Esophagus squamous epithelium (tissue), 5 donors: ENCODE data around the gene CFAP92. TPM values are rescaled to one million over a fixed set of nuclear protein-coding genes. Genes with fewer than 3 reads are reported as not detected.

Experiments
- DNase-seq: peaks from one replicate; lab custom pipeline; 2025; lab: John Stamatoyannopoulos, UW
- H3K27ac ChIP-seq, 4 donors: fragments of 200-600 bp; sonication (generic); one replicate each; pipeline ENCODE4 v1.5.1; 2016 to 2019; ENCODE audit warnings: mild to moderate bottlenecking in 1 of 4
- H3K27me3 ChIP-seq, 4 donors: fragments of 200-600 bp; sonication (generic); 1 replicate in 3 of 4; 2 replicates in 1 of 4; pipeline versions ENCODE4 v1.5.1 to v1.6.0; 2017 to 2021; ENCODE audit warnings: antibody characterized with exemption in 1 of 4
- H3K36me3 ChIP-seq, 3 donors: fragments of 200-600 bp; sonication (generic); one replicate each; pipeline ENCODE4 v1.5.1; 2016 to 2019
- H3K4me1 ChIP-seq, 3 donors: fragments of 200-600 bp; sonication (generic); one replicate each; pipeline ENCODE4 v1.5.1; 2017 to 2019
- H3K4me3 ChIP-seq, 4 donors: fragments of 200-600 bp; sonication (generic); 1 replicate in 3 of 4; 2 replicates in 1 of 4; pipeline ENCODE4 v1.5.1; 2016 to 2019; ENCODE audit warnings: mild to moderate bottlenecking in 2 of 4, moderate library complexity in 1 of 4
- H3K9me3 ChIP-seq, 3 donors: fragments of 200-600 bp; sonication (generic); one replicate each; pipeline ENCODE4 v1.5.1; 2016 to 2019
- POLR2A ChIP-seq, 4 donors: fragments of 450-650 bp; IDR thresholded peaks; one replicate each; pipeline ENCODE4 v1.6.1; 2017; ENCODE audit warnings: antibody characterized with exemption in 4 of 4, mild to moderate bottlenecking in 4 of 4, moderate library complexity in 3 of 4
- WGBS, 2 donors: methylation state at CpG; one replicate each; pipeline ENCODE4 v1.1.5; 2018; 5-methylcytosine and 5-hydroxymethylcytosine counted together
- intact Hi-C: fragments of 100-400 bp; cut with DNase I; formaldehyde crosslinking; loops from one replicate; pipeline ENCODE4 v1.15.0; 2022
- total RNA-seq, 4 donors: library from RNA; depleted of rRNA; stranded (reverse); fragments of >200 nt; gene quantifications; one replicate each; pipeline ENCODE4 v1.1.0, GENCODE V29; 2016
- TF ChIP-seq, protein P1 (sequence below), 6 experiments: fragments of 450-650 bp in 4 of 6; fragments of 200-600 bp in 2 of 6; sonication (generic) in 2 of 6; IDR thresholded peaks; one replicate each; pipeline ENCODE4 v1.5.1; 2016 to 2019; ENCODE audit warnings: antibody characterized with exemption in 6 of 6, mild to moderate bottlenecking in 4 of 6, moderate library complexity in 4 of 6
- donor health status: DM: yes; HTN: yes; CAD: no.

Gene CFAP92
- total RNA-seq, 4 donors from 2014 or later, result 0.40 to 1.4 (median 0.98) TPM

GRCh38 chr3:128996200-128996599 lies 2.3 kb upstream of the CFAP92 start:
- H3K27me3 ChIP-seq, result peaks cover 0 to 49% (median 3%) of the 10 kb centered on the region in 4 donors
- no peak overlapping the region for H3K4me3 ChIP-seq
- intact Hi-C loops, result no loop called here
- no peak for DNase-seq
- WGBS, 2 donors, result 80% methylated on average over 1 of the region's 1 CpG
- H3K9me3 ChIP-seq, result no peaks in the 10 kb centered on the region
- H3K27ac ChIP-seq, result no peak overlapping the region
- peaks cover 14 to 30% (median 22%) of the 10 kb centered on the region in 3 donors for H3K4me1 ChIP-seq
- H3K36me3 ChIP-seq, result no peaks in the 10 kb centered on the region
- no peak for TF ChIP-seq POLR2A (IDR thresholded peaks at IDR 0.05)
- TF ChIP-seq, protein P1, sequence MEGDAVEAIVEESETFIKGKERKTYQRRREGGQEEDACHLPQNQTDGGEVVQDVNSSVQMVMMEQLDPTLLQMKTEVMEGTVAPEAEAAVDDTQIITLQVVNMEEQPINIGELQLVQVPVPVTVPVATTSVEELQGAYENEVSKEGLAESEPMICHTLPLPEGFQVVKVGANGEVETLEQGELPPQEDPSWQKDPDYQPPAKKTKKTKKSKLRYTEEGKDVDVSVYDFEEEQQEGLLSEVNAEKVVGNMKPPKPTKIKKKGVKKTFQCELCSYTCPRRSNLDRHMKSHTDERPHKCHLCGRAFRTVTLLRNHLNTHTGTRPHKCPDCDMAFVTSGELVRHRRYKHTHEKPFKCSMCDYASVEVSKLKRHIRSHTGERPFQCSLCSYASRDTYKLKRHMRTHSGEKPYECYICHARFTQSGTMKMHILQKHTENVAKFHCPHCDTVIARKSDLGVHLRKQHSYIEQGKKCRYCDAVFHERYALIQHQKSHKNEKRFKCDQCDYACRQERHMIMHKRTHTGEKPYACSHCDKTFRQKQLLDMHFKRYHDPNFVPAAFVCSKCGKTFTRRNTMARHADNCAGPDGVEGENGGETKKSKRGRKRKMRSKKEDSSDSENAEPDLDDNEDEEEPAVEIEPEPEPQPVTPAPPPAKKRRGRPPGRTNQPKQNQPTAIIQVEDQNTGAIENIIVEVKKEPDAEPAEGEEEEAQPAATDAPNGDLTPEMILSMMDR (IDR thresholded peaks at IDR 0.05), result no peak

DNA sequence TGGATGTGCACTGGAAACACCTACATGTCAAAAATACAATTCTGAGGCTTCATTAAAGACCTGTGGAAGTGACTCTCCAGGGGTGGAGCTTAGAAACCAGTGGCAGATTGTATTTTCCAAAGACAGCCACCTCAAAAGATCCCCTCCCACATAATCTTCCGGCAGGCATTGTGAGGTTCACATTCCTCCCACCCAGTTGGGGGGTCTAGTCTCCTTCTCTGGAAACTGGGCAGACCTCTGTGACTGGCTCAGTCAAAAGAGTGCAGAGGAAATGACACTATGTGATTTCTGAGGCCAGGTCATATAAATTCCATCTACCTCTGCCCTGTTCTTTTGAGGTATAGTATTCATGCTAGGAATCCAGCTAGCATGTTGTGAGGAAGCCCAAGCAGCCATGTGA lies 1.9 kb upstream of the CFAP92 start:
- 75% methylated on average over 1 of the region's 1 CpG; no CpG with 5 or more reads in 1 of the 2 donors for WGBS, 2 donors
- intact Hi-C loops, result no loop called here
- H3K36me3 ChIP-seq, result no peaks in the 10 kb centered on the region
- H3K27me3 ChIP-seq, result peaks cover 0 to 44% (median under 1%) of the 10 kb centered on the region in 4 donors
- TF ChIP-seq, protein P1 (IDR thresholded peaks at IDR 0.05), result no peak
- TF ChIP-seq POLR2A (IDR thresholded peaks at IDR 0.05), result no peak
- H3K4me3 ChIP-seq, result no peak overlapping the region
- no peak overlapping the region for H3K27ac ChIP-seq
- H3K9me3 ChIP-seq, result no peaks in the 10 kb centered on the region
- H3K4me1 ChIP-seq, result peaks cover 10 to 25% (median 18%) of the 10 kb centered on the region in 3 donors
- no peak for DNase-seq

DNA sequence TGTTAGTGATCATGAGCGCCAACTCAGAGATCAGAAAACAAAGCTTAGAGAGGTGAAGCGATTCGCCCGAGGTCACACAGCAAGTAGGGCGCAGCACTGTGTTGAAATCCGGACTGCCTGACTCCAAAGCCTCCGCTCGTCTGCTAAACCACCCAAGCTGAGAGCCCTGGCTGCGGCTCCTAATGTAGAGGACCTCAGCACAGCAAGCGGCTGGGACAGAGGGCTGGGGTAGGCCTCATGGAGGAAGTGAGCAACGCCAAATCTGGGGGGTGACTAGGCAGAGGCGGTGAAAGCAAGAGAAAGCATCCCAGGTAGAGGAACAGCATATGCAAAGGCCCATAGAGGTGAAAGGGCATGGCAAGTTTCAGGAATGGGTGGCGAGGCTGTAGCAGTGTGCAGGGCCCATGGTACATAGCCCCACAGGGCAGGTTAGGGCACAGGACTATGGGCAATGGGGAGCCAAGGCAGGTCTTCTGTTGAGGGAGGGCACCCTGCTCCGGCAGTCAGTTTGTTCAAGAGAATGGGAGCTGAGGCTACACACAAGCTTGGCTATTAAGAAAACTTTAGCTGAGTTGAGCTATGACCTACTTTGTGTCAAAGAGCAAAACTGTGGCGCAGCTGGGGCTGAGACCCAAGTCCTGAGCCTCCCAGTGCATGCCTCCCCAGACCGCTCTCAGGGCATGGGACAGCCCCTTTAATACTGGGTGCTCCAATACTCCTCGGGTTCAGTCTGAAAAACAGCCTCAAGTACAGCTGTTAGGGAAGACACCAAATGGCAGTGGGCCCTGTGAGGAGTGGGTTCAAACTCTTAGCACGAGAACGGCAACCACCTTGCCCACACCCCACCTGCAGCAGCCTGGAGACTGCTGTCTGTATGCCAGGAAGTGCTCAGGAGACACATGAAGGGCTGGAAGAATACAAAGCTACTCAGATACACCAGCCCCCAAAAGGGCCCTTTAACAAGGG lies 988 bp upstream of the CFAP92 start:
- 70 to 77% methylated on average over 15 to 18 of the region's 19 CpGs for WGBS, 2 donors
- no peak for TF ChIP-seq POLR2A (IDR thresholded peaks at IDR 0.05)
- TF ChIP-seq, protein P1 (IDR thresholded peaks at IDR 0.05), result no peak
- no peak for DNase-seq
- peaks cover 6 to 21% (median 16%) of the 10 kb centered on the region in 3 donors for H3K4me1 ChIP-seq
- peaks cover 0 to 35% (median 0%) of the 10 kb centered on the region in 4 donors for H3K27me3 ChIP-seq
- intact Hi-C loops, result no loop called here
- H3K27ac ChIP-seq, result no peak overlapping the region
- peak overlapping the region in 2 of 4 donors; percentile 47 to 67 for H3K4me3 ChIP-seq
- no peaks in the 10 kb centered on the region for H3K9me3 ChIP-seq
- no peaks in the 10 kb centered on the region for H3K36me3 ChIP-seq

DNA sequence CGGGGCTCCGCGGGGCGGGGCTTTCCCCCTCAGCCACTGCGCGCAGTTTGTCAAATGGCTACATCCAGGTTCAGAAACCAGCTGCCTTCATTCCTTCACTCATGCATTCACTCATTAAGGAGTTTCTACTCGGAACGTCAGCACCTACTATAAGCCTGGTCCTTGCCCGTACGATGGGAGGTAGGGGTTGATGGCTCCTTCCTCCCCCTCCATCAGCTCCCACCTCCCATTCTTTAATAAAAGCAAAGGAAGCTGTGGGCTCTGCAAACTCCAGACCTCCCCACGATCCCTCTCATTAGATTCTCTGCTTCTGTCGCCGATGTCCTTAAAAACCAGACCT lies 267 bp upstream of the CFAP92 start:
- no peaks in the 10 kb centered on the region for H3K36me3 ChIP-seq
- TF ChIP-seq, protein P1 (IDR thresholded peaks at IDR 0.05), result no peak
- TF ChIP-seq POLR2A (IDR thresholded peaks at IDR 0.05), result no peak
- intact Hi-C loops, result no loop called here
- peak overlapping the region in 3 of 4 donors; percentile 45 to 67 (median 47) for H3K4me3 ChIP-seq
- peaks cover 0 to 28% (median 0%) of the 10 kb centered on the region in 4 donors for H3K27me3 ChIP-seq
- 3 to 9% methylated on average over 5 to 7 of the region's 13 CpGs for WGBS, 2 donors
- H3K27ac ChIP-seq, result no peak overlapping the region
- DNase-seq, result no peak
- no peaks in the 10 kb centered on the region for H3K9me3 ChIP-seq
- peaks cover 6 to 21% (median 16%) of the 10 kb centered on the region in 3 donors for H3K4me1 ChIP-seq

DNA sequence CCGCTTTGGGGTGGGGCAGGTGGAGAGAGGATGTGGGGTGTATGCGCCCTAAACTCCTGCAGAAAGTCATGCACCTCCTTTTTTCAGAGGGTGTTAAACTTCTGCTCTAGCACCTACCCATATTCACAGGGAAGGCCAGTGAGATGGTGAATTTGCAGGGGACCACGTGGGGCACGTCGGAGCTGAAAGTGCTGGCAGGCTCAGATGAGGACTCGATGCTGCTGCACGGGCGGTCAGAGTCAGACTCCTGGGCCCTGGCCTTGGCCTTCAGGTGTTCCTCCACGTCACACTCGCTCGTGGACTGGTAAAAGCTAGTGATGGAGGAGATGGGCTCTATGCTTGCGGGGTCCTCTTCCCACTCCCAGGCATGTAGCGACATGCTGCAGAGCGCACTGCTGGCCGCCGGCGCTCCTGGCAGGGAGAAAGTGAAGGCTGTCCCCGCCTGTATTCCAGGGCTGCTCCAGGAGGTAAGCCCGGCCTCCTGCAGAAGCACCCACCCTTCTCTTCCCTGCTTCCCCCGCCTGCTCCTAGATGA lies 883 bp downstream of the CFAP92 start:
- H3K4me3 ChIP-seq, result peak overlapping the region in 3 of 4 donors; percentile 45 to 67 (median 47)
- DNase-seq, result no peak
- peaks cover 6 to 21% (median 16%) of the 10 kb centered on the region in 3 donors for H3K4me1 ChIP-seq
- intact Hi-C loops, result no loop called here
- TF ChIP-seq POLR2A (IDR thresholded peaks at IDR 0.05), result no peak
- TF ChIP-seq, protein P1 (IDR thresholded peaks at IDR 0.05), result no peak
- H3K36me3 ChIP-seq, result no peaks in the 10 kb centered on the region
- H3K9me3 ChIP-seq, result no peaks in the 10 kb centered on the region
- no peak overlapping the region for H3K27ac ChIP-seq
- H3K27me3 ChIP-seq, result peaks cover 0 to 18% (median 0%) of the 10 kb centered on the region in 4 donors
- 36 to 66% methylated on average over 6 to 13 of the region's 20 CpGs for WGBS, 2 donors
